ENCODE results near the gene POU2F3.

DNA sequence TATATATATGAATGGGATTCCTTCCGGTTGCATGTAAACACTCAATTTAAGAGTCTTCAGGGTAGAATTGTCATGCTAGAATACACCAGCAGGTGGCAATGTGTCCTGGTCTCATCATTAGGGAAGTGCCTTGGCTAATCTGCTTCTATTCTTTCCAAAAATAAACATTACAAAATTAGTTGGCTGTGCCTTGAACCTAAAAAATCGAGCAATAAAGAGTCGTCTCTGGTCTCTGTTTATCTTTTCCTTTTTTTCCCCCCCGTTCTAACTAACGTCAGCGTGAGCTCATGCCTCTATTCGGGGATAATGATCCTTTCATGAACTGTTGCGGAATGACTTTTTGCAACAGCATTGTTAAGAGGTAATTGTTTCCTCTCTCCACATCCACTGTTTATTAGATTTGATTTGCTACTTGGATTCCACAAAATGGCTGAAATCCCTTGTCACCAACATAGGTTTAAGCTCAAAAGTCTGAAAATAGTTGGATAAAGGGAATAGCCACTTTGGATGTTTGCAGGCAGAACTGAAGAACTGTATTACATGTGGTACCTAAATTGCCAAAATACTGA lies 95.0 kb downstream of the POU2F3 start:
- TF ChIP-seq KLF8 (tag by site-specific recombination; IDR thresholded peaks at IDR 0.05) (peak; percentile 50; the same call in 1 of the 2 replicates), CTCF (tag by site-specific recombination; IDR thresholded peaks at IDR 0.05) (peak; percentile 32; the same call in 1 of the 2 replicates), ZNF473 (tag by site-specific recombination; IDR thresholded peaks at IDR 0.05) (no peak), KLF16 (tag by site-specific recombination; IDR thresholded peaks at IDR 0.05) (no peak), ZNF747 (tag by site-specific recombination; IDR thresholded peaks at IDR 0.05) (no peak), ZFP69B (tag by site-specific recombination; IDR thresholded peaks at IDR 0.05) (peak; percentile 61; the same call in 1 of the 2 replicates), ZNF335 (tag by site-specific recombination; conservative IDR thresholded peaks at IDR 0.05) (no peak; the same call in 1 of the 2 replicates), SALL2 (tag by site-specific recombination; IDR thresholded peaks at IDR 0.05; ENCODE audit: borderline replicate concordance) (no peak), ZBTB8A (tag by site-specific recombination; IDR thresholded peaks at IDR 0.05) (0 out of 2 replicates have a peak, but pooled peaks have one; percentile 12), PATZ1 (tag by site-specific recombination; IDR thresholded peaks at IDR 0.05) (peak; percentile 87), TCF7L2 (IDR thresholded peaks at IDR 0.05; ENCODE audit: borderline replicate concordance, low read depth, low read length) (no peak), ELK4 (IDR thresholded peaks at IDR 0.05; ENCODE audit: borderline replicate concordance, low read depth, low read length) (no peak), YY1 (tag by site-specific recombination; IDR thresholded peaks at IDR 0.05) (0 out of 2 replicates have a peak, but pooled peaks have one; percentile 43), ZNF664 (tag by site-specific recombination; IDR thresholded peaks at IDR 0.05) (peak; percentile 63; the same call in 1 of the 2 replicates)
